ENCODE data around the gene KCTD15.

KCTD15 gene

DNA sequence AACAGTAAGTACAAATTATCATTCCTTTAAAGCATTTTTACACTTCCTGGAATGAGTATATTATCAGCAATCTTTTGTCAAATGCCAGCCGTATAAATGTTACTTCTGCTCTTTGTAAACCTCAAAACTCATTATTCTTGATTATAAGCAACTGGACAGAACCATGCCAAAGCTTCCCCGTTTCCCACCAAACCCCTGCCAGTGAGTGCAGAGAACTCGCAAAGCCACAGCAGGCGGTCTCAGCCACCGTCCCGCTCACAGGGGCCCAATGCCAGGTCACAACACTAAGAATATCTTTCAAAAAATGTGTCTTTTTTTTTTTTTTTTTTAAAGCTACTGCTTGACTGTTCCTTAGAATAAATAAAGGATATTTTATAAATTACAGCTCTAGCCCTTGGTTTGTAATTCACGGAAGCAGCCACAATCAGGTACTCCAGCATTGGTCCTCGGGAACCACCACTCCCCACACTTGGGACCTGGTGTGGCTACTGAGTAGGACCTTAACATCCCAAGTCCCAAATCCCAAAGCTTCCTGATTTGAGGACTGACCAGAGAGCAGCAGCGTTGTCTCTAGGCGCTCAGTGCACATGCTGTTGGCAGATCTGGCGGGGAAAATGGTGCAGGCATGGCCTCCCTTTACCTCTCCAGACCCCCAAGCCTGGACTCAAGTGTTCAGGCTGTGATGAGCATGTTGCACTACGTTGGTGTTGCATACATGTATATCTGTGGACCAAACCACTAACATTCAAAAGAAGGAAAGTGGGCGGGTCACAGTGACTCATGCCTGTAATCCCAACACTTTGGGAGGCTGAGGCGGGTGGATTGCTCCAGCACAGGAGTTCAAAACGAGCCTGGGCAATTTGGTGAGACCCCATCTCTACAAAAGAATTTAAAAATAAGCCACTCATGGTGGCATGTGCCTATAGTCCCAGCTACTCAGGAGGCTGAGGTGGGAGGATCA, 19.0 kb downstream of the KCTD15 start:
- peak; percentile 22 for DNase-seq

DNA sequence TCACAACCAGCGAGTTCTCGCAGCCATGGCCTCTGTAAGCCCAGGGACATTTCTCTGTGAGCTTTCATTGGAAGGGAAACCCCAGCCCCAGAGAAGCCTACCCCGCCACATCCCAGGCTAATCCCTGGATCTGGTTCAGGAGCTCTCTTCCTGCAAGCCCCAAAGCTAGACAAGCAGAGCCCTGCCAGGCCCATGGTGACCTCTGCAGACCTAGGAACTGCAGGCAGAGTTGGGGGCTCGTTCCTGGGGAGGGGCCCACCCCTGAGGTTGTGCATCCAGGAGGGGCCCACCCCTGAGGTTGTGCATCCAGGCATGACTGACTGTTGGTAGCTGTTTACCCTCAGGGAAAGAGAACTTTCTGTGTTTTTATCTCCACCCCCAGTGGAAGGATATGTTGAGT, 21.7 kb downstream of the KCTD15 start:
- DNase-seq: peak; percentile 58

- DNase-seq: peak; percentile 28
Measured at GRCh38 chr19:33819078-33819477, 22.4 kb downstream of the KCTD15 start.

- DNase-seq: no peak
Measured at GRCh38 chr19:33819506-33819879, 22.8 kb downstream of the KCTD15 start.

DNA sequence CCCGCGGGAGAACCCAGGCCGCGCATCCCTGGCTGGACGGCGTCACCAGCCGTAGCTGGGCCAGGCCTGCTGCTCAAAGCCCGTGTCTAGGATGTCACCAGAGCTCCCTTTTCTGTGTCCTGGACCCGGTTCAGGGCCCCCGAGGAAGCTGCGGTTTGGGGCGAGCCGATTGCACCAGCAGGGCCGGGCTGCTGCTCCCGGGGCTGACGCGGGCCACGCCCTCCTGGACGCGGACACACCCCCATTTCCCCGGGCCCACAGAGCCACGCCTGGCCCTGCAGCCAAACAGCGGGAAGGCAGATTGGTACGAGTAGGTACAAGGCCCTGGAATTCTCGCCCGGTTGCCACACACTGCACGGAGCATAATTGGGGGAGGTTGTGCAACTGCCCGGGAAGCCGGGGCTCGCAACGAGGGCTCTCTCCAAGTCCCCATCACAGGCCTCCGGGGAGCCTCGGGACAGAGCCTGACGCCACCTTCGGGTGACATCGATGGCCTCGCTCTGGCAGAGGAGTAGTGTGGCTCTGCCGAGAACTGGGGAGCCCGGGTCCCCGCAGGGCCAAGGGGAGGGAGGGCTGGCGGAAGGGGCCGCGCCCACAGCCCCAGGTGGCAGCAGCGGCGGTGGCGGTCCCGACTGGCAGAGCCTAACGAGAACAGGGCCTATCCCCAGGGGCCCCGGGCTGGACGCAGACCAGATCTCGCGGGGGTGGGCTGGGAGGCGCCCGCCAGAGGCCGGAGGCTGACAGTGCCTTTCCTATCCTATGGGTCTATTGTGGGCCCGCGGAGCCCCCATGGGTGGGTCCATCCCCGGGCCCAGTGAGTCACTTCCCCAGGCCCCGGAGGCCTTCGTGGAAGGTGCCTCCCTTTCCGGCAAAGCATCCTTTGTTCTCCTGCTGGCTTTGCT, 23.5 kb downstream of the KCTD15 start:
- DNase-seq: peak; percentile 87

DNA sequence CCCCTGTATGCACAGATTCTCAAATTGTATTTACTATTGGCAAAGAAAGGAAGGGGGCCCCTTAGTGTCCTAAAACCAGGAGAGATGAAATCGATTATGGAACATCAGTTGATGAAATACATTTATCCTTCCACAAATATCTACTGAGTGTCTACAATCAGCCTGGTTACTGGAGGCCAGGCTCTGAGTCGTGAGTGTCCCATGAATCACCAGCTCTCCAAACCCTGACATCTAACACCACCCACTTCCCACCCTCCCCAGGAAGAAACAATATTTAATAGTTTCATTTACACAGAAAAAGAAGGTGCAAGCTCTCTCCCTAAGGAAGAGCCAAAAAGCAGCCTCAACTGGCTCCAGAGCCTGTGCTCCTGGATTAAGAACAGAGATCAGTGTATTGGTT, 25.2 kb downstream of the KCTD15 start:
- peak; percentile 6 for DNase-seq

DNA sequence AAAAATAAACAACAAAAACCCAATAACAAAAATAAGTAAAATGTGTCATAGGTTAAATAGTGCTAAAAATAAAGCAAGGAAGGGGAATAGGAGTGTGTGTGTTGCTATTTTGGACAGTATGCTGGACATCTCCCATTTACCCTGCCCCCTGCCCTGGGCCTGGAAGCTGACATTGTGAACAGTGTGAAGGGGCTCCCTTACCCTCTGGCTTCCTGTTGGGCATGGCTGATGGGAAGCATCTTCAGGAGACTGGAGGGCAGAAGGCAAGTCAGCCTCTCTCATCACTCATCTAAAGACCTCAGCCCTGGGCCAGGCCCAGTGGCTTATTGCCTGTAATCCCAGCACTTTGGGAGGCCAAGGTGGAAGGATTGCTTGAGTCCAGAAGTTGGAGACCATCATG, 26.7 kb downstream of the KCTD15 start:
- DNase-seq: peak; percentile 24

DNA sequence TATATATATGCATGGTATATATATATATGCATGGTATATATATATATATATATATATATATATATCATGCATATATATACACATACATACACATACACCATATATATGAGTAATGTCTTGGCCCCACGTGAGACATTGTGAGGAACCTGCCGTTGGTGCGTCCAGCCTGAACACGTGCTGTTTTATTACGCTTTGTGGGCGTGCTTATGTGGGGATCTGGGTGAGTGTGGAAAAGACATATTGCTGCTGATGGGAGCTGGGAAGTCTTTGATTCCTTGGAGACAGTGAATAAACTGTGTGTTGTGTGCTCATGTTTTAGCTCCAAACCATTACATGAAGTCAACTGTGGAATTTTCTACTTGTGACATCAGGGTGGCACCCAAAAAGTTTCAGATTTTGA, 28.9 kb downstream of the KCTD15 start:
- DNase-seq: peak; percentile 51

- DNase-seq: peak; percentile 6
Measured at GRCh38 chr19:33826521-33826920, 29.9 kb downstream of the KCTD15 start.

GRCh38 chr19:33828266-33829075, 31.8 kb downstream of the KCTD15 start:
- no peak for DNase-seq

DNA sequence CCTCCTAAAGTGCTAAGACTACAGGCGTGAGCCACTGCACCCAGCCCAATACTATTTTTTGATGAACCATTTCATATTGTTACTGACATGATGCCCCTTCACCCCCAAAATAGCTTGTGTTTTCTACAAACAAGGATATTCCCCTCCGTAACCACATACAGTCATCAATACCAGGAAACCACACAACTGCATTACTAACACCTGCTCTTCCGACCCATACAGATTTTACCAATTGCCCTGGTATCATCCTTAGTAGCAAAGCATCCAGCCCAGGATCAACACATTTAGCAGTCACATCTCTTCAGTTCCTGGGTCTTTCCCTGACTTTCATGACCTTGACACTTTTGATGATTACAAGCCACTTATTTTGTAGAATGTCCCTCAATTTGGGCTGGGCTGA, 33.6 kb downstream of the KCTD15 start:
- DNase-seq: no peak

- no peak for DNase-seq
Measured at GRCh38 chr19:33831825-33832224, 35.2 kb downstream of the KCTD15 start.

DNA sequence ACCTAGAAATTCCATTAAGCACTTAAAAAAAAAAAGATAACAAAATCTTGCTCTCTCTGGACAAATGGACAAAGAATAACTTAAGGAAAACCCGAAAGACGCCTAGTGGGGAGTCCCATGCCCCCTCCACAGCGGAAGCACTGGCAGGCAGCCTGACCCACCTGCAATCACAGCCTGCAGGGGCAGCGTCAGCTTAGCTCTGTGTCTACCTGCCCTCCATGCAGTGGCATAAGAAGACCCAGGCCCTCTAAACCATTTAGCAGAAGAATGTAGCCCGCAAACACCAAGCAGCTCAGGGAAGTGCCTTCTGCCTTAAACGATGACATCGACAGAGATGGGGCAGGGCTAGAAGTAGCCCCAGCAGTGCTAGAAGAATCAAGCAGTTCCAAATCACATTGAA, 36.0 kb downstream of the KCTD15 start:
- DNase-seq: no peak

- DNase-seq: no peak
Measured at GRCh38 chr19:33840382-33840781, 43.7 kb downstream of the KCTD15 start.

GRCh38 chr19:33840783-33841182, 44.1 kb downstream of the KCTD15 start:
- DNase-seq: no peak

DNA sequence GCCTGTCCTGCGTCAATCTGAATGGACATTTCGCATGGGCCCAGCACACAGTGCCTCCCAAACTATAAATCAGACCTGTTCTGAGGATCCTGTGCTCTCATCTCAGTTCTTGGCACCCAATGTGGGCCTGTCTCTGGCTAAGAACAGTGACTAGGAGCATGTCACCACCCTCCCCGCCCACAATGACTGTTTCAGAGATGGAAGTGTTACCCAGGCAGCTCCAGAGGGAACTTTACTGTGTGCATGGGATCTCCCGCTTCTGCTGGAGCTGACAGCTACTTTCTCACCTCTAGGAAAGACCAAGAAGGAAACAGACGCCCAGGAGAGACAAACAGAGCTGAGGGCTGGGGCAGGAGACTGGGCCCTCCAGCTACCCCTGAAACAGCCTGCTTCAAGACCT, 45.0 kb downstream of the KCTD15 start:
- no peak for DNase-seq

DNA sequence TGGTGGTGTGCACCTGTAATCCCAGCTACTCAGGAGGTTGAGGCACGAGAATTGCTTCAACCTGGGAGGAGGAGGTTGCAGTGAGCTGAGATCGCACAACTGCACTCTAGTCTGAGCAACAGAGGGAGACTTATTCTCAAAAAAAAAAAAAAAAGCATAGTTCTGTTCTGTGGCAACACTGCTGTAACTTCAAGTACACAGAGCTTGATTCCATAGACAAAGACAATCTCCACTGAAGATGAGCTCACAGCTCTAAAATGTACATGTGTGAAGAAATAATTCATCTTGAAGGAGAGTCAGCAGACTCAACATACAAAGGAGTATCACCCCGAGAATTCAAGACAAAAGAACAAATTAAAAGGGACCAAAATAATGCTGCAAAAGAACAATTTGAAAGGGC, 47.8 kb downstream of the KCTD15 start:
- no peak for DNase-seq

GRCh38 chr19:33845498-33845897, 48.8 kb downstream of the KCTD15 start:
- no peak for DNase-seq

DNA sequence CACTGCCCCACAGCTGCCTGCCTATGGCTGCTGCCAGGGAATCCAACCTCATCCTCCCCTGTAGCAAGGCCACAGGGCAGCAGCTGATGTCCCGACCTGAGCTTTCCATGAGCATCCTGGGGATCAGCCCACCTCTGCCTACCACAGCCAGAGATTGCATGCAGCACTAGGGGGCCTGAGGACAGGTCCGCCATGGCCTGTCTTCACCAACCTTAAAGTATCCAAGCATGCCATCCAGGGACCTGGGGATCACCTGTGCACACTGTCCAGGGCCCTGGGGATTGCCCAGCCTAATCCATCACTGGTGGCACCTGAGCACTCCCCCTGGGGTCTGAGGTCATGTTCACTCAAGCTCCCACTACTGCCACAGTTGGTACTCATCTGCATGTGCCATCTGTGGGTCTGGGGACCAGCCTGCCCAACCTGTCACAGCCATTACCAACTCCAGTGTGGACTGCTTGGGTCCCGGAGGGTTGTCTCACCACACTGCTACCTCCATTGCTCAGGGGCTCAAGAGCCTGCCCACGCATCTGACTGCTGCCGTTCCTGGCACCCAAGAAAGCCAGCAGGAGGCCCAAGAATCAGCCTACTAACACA, 53.0 kb downstream of the KCTD15 start:
- no peak for DNase-seq

GRCh38 chr19:33859016-33859415, 62.3 kb downstream of the KCTD15 start:
- no peak for DNase-seq

DNA sequence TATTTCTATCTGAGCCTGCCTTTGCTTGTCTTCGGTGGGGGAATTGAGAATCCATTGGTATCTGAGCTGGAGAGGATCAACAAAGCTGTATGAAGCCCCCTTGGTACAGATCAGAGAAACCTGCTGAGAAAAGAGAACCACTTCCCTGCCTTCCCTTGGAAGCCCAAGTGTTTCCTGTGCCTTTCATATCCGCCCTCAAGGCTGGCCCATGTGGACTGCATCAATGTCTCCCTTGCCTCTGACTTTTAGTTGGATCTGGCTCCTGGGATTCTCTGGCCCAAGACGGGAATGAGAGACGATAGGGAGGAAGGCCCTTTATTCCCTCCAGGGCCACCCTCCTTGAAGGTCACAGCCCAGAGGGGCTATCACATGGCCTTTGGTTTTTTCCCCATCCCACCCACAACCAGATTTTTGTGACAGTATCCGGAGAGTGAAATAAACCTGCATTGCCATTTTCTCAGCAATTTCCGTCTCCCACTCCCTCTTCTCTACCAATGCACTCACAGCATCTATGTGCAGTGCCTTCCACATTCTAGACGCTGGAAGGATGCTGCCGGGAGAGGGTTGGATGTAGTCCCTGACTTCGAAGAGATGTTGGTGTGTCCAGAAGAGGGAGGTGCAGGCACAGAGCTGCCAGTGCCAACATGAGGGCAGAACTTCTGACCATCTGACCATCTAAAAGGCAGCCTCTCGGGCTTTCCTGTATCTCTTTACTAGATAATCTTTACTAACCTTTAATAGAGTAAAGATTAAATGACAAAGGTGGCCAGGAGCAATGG, 63.8 kb downstream of the KCTD15 start:
- no peak for DNase-seq

DNA sequence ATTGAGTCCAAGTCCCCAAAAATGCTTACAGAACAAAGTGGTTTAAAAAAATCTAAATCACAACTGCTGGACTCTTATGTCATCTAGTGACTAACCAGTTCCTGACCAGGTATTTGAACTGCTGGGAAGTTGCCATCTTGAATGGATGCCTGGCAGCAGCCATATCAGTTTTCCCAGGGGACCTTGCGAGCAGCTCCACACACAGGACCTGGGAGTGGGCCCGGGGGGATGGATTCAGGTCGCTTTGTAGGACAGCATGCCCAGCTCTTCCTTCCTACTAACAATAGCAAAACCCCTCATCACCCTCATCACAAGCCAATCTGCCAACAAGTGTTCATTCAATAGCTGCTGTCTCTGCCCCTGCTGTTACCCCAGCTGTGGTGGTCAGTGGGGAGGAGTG, 65.3 kb downstream of the KCTD15 start:
- no peak for DNase-seq
